Large intestine (tissue), 3 donors: ENCODE data around the gene RFX7. TPM values are rescaled to one million over a fixed set of nuclear protein-coding genes. Genes with fewer than 3 reads are reported as not detected.

Source experiments
- DNase-seq, 2 donors: peaks; one replicate each; pipeline versions ENCODE4 v3.0.0 to v3.0.0-alpha.2; 2013
- H3K27ac ChIP-seq: one replicate; pipeline ENCODE4 v1.5.1; 2013; ENCODE audit warnings: low read length
- H3K27me3 ChIP-seq: 2 replicates; pipeline ENCODE4 v1.6.1; 2013; ENCODE audit warnings: low read length; ENCODE audit not compliant: control insufficient read depth, insufficient read depth
- H3K36me3 ChIP-seq: 2 replicates; pipeline ENCODE4 v1.6.1; 2013; ENCODE audit warnings: low read length; ENCODE audit not compliant: control insufficient read depth, insufficient read depth
- H3K4me1 ChIP-seq: one replicate; pipeline ENCODE4 v1.6.1; 2013; ENCODE audit warnings: low read length; ENCODE audit not compliant: control insufficient read depth, insufficient read depth
- H3K4me3 ChIP-seq: one replicate; pipeline ENCODE4 v1.5.1; 2013; ENCODE audit warnings: low read length
- H3K9me3 ChIP-seq: one replicate; pipeline ENCODE4 v1.6.1; 2013; ENCODE audit warnings: mild to moderate bottlenecking, low read depth, low read length, moderate library complexity; ENCODE audit not compliant: control insufficient read depth
- WGBS: methylation state at CpG from one replicate; pipeline ENCODE4 v1.1.5; 2013; ENCODE audit warnings: low lambda C conversion rate; ENCODE audit not compliant: insufficient coverage; 5-methylcytosine and 5-hydroxymethylcytosine counted together
- polyA plus RNA-seq: library from polyadenylated mRNA; unstranded; fragments of 120-200 nt; gene quantifications from one replicate; pipeline ENCODE4 v1.2.1, GENCODE V29; 2013

Gene RFX7
- polyA plus RNA-seq, 1 donor = 14.5 TPM

DNA sequence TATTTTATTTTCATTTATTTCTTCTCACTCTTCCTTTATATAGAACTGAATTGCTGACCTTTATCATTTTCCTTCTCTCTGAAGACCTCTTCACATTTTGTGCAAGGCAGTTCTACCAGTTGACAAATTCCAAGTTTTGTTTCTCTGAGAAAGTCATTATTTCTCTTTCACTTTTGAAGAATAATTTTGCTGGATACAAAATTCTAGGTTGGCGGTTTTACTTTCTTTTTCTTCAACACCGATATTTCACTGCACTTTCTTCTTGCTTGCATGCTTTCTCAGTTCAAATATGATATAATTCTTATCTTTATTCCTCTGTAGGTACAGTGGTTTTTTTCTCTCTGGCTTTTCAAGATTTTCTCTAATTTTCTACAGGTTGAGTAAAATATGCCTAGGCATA, 15.9 kb downstream of the RFX7 start:
- DNase-seq = no peak
- WGBS = 90% methylated on average over 2 of the region's 2 CpGs
- H3K4me1 ChIP-seq = no peaks in the 10 kb centered on the region
- H3K36me3 ChIP-seq = peaks cover 13% of the 10 kb centered on the region
- no peak overlapping the region for H3K4me3 ChIP-seq
- H3K27me3 ChIP-seq = no peaks in the 10 kb centered on the region
- H3K9me3 ChIP-seq = peaks cover 31% of the 10 kb centered on the region
- no peak overlapping the region for H3K27ac ChIP-seq

- no peak for DNase-seq
- Histone ChIP-seq H3K27me3 (no peaks in the 10 kb centered on the region), H3K4me1 (no peaks in the 10 kb centered on the region), H3K27ac (no peak overlapping the region), H3K4me3 (no peak overlapping the region), H3K9me3 (peaks cover 35% of the 10 kb centered on the region), H3K36me3 (peaks cover 9% of the 10 kb centered on the region)
- 87% methylated on average over 2 of the region's 3 CpGs for WGBS
Measured at GRCh38 chr15:56227306-56227705, 16.4 kb downstream of the RFX7 start.

- H3K36me3 ChIP-seq = peaks cover 2% of the 10 kb centered on the region
- no peaks in the 10 kb centered on the region for H3K4me1 ChIP-seq
- DNase-seq = no peak
- H3K27ac ChIP-seq = no peak overlapping the region
- no peaks in the 10 kb centered on the region for H3K27me3 ChIP-seq
- no peak overlapping the region for H3K4me3 ChIP-seq
- H3K9me3 ChIP-seq = peaks cover 40% of the 10 kb centered on the region
- no CpG with 5 or more reads among the region's 1 CpG for WGBS
Measured at GRCh38 chr15:56225520-56225919, 18.2 kb downstream of the RFX7 start.

- 100% methylated on average over 2 of the region's 3 CpGs for WGBS
- H3K4me1 ChIP-seq = no peaks in the 10 kb centered on the region
- peaks cover 2% of the 10 kb centered on the region for H3K36me3 ChIP-seq
- H3K4me3 ChIP-seq = no peak overlapping the region
- H3K27me3 ChIP-seq = no peaks in the 10 kb centered on the region
- no peak overlapping the region for H3K27ac ChIP-seq
- DNase-seq = peak in 1 of 2 donors; percentile 4
- H3K9me3 ChIP-seq = peaks cover 29% of the 10 kb centered on the region
Measured at GRCh38 chr15:56222302-56222701, 21.4 kb downstream of the RFX7 start.

- Histone ChIP-seq H3K27ac (no peak overlapping the region), H3K4me1 (no peaks in the 10 kb centered on the region), H3K4me3 (no peak overlapping the region), H3K9me3 (peaks cover 20% of the 10 kb centered on the region), H3K27me3 (no peaks in the 10 kb centered on the region), H3K36me3 (no peaks in the 10 kb centered on the region)
- DNase-seq = no peak
Measured at GRCh38 chr15:56217341-56217740, 26.3 kb downstream of the RFX7 start.

DNA sequence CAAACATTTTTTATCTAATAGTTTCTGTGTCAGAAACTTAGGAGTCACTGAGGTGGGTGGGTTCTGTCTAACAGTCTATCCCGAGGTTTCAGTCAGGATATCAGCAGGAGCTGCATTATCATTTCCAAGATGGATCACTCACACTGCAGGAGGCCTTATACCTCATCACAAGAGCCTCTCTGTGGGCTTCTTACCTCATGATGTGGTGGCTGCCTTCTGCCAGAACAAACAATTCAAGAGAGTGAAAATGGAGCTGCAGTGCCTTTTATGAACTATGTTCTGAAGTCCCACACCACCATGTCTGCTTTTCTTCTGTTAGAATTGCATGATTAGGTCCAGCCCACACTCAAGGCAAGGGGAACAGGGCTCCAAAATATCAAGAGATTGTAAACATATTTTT, 27.9 kb downstream of the RFX7 start:
- Histone ChIP-seq H3K4me1 (no peaks in the 10 kb centered on the region), H3K4me3 (no peak overlapping the region), H3K27me3 (no peaks in the 10 kb centered on the region), H3K36me3 (no peaks in the 10 kb centered on the region), H3K27ac (no peak overlapping the region), H3K9me3 (peaks cover 6% of the 10 kb centered on the region)
- WGBS = no CpG with 5 or more reads among the region's 1 CpG
- DNase-seq = no peak

DNA sequence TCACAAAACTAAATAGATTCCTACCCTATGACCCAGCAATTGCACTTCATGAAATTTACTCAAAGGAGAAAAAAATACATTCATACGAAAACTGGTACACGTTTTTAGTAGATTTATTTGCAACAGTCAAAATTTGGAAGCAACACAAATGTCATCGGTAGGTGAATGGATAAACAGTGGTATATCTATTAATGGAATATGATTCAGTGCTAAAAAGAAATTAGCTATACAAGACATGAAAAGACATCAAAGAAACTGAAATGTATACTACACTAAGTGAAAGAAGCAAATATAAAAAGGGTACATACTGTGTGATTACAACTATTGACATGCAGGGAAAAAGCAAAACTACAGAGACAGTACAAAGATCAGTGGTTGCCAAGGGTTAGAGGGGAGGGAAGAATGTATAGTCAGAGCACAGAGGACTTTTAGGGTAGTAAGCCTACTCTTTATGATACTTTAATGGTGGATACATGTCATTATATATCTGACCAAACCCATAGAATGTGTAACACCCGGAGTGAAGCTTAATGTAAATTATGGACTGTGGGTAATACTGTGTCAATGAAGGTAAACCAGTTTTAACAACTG, 31.6 kb downstream of the RFX7 start:
- H3K9me3 ChIP-seq = peaks cover 4% of the 10 kb centered on the region
- no peaks in the 10 kb centered on the region for H3K27me3 ChIP-seq
- DNase-seq = no peak
- H3K27ac ChIP-seq = no peak overlapping the region
- H3K4me1 ChIP-seq = no peaks in the 10 kb centered on the region
- WGBS = 100% methylated on average over 2 of the region's 4 CpGs
- H3K36me3 ChIP-seq = no peaks in the 10 kb centered on the region
- no peak overlapping the region for H3K4me3 ChIP-seq

DNA sequence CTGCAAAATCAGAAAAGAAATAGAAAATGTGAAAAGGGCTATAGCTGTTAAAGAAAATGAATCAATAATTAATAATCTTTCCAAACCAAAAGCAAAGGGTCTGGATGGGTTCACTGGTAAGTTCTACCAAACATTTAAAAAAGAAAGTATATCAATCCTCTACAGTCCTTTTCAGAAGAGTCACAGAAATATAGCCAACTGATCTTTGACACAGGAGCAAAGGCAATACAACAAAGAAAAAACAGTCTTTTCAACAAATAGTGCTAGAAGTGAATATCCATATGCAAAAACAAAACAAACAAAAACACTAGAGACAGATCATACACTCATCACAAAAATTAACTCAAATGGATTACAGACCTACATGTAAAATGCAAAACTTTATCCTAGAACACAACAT, 32.6 kb downstream of the RFX7 start:
- DNase-seq = no peak
- H3K9me3 ChIP-seq = peaks cover 4% of the 10 kb centered on the region
- no peaks in the 10 kb centered on the region for H3K4me1 ChIP-seq
- no peak overlapping the region for H3K27ac ChIP-seq
- no peaks in the 10 kb centered on the region for H3K27me3 ChIP-seq
- H3K4me3 ChIP-seq = no peak overlapping the region
- H3K36me3 ChIP-seq = no peaks in the 10 kb centered on the region

- Histone ChIP-seq H3K36me3 (no peaks in the 10 kb centered on the region), H3K9me3 (no peaks in the 10 kb centered on the region), H3K27ac (no peak overlapping the region), H3K4me1 (no peaks in the 10 kb centered on the region), H3K4me3 (no peak overlapping the region), H3K27me3 (no peaks in the 10 kb centered on the region)
- no peak for DNase-seq
- WGBS = 80% methylated on average over 1 of the region's 1 CpG
Measured at GRCh38 chr15:56208641-56209155, 35.0 kb downstream of the RFX7 start.

DNA sequence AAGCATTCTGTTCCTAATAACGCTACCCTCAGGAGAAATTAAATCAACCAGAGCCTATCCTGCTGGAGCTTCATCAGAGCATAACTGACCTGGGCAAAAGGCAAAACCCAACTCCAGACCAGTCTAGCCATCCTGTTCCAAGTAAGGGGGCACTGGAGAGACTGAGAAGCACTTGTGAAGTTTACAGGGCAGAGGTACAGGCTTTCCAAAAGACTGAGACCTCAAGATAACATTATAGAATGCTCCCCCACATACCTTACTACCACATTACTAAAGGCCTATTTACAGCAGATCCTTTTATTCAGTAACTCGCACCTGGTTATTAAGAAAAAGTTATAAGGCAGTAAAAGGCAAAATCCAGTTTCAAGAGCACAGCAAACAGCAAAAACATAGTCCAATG, 35.5 kb downstream of the RFX7 start:
- H3K27ac ChIP-seq = no peak overlapping the region
- WGBS = 71% methylated on average over 1 of the region's 2 CpGs
- H3K36me3 ChIP-seq = no peaks in the 10 kb centered on the region
- no peaks in the 10 kb centered on the region for H3K9me3 ChIP-seq
- no peaks in the 10 kb centered on the region for H3K27me3 ChIP-seq
- no peak overlapping the region for H3K4me3 ChIP-seq
- H3K4me1 ChIP-seq = no peaks in the 10 kb centered on the region
- no peak for DNase-seq

DNA sequence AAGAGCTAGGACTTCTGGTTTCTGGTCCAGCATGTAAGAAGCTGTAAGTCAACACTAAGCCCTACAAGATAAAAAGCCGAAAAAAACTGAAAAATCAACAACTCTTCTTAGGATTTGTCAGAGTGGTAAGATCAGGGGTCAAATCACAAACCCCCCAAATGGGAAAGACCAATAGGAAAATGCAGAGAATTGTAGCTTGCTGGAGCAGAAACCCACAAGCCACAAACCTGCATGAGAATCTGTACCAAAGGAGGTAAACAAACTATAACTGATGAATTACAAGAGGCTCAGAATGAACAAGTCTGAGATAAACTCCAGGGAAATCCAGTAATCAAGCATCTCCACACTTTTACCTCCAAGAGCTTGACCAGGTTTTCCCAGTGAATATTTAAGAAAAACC, 36.0 kb downstream of the RFX7 start:
- no peak for DNase-seq
- WGBS = no CpG with 5 or more reads among the region's 1 CpG
- Histone ChIP-seq H3K27me3 (no peaks in the 10 kb centered on the region), H3K27ac (no peak overlapping the region), H3K9me3 (no peaks in the 10 kb centered on the region), H3K4me1 (no peaks in the 10 kb centered on the region), H3K4me3 (no peak overlapping the region), H3K36me3 (peaks cover 2% of the 10 kb centered on the region)
